ENCODE measurements around the gene GPSM3. TPM values are rescaled to one million over a fixed set of nuclear protein-coding genes. Genes with fewer than 3 reads are reported as not detected.

Gene GPSM3
- total RNA-seq, 1 experiment from 2014 or later = 11.8 TPM

GRCh38 chr6:32216285-32216684 is 23.8 kb upstream of the GPSM3 start:
- Mint-ChIP-seq H3K27ac (no peak overlapping the region), H3K36me3 (ENCODE audit: insufficient read depth in 1 of 3, low read depth in 3 of 3) (peaks cover 0 to 1% (median 0%) of the 10 kb centered on the region in 3 experiments; a peak in 1 of 7 replicates), H3K4me1 (no peaks in the 10 kb centered on the region), H3K4me3 (peak overlapping the region in 1 of 2 experiments; percentile 46; a peak in 1 of 5 replicates), H3K9me3 (no peaks in the 10 kb centered on the region; a peak in 1 of 5 replicates), H3K27me3 (ENCODE audit: low read depth) (peaks cover 9% of the 10 kb centered on the region)
- Histone ChIP-seq H3K9me3 (ENCODE audit: control insufficient read depth, low read depth, low read length) (no peaks in the 10 kb centered on the region), H3K4me1 (ENCODE audit: insufficient read depth, low read length) (no peaks in the 10 kb centered on the region), H3K56ac (ENCODE audit: insufficient read length, low read depth, low read length) (no peak overlapping the region), H2AK5ac (ENCODE audit: insufficient read length, low read length) (no peak overlapping the region), H4K8ac (replicated peaks; ENCODE audit: insufficient read length, low read depth, low read length) (no peak overlapping the region), H3K23ac (ENCODE audit: insufficient read length, low read depth, low read length) (no peak overlapping the region), H3K18ac (ENCODE audit: insufficient read length, low read depth, low read length) (no peak overlapping the region), H3T11ph (ENCODE audit: low read length) (no peak overlapping the region), H3K9ac (ENCODE audit: extremely low read depth, insufficient read length, low read length) (no peak overlapping the region), H4K5ac (ENCODE audit: insufficient read length, low read depth, low read length) (no peak overlapping the region), H3K14ac (ENCODE audit: insufficient read depth, low read length) (no peak overlapping the region), H3K4me2 (ENCODE audit: insufficient read depth, insufficient read length, low read length) (no peak overlapping the region), H2BK20ac (ENCODE audit: low read depth, low read length, poor library complexity, severe bottlenecking) (no peak overlapping the region), H3K23me2 (ENCODE audit: insufficient read length, low read depth, low read length, poor library complexity, severe bottlenecking) (peaks cover 3% of the 10 kb centered on the region), H3K27me3 (ENCODE audit: insufficient read depth, low read length) (no peaks in the 10 kb centered on the region), H2AFZ (ENCODE audit: low read length) (no peak overlapping the region), H3K79me1 (ENCODE audit: insufficient read depth, low read depth, low read length, poor library complexity, severe bottlenecking) (no peaks in the 10 kb centered on the region), H3K79me2 (ENCODE audit: insufficient read depth, low read length) (no peaks in the 10 kb centered on the region), H4K20me1 (ENCODE audit: control insufficient read depth, insufficient read depth, insufficient read length) (no peaks in the 10 kb centered on the region), H2BK5ac (ENCODE audit: insufficient read length, low read length) (no peak overlapping the region), H3K4ac (ENCODE audit: low read depth, low read length) (no peak overlapping the region), H4K91ac (ENCODE audit: insufficient read length, low read depth, low read length) (no peak overlapping the region), H2BK120ac (ENCODE audit: low read depth, low read length, poor library complexity, severe bottlenecking) (no peak overlapping the region), H2BK12ac (ENCODE audit: insufficient read length, low read depth, low read length) (no peak overlapping the region), H2BK15ac (ENCODE audit: low read depth, low read length) (no peak overlapping the region), H3K27ac (ENCODE audit: insufficient read length, low read depth, low read length) (no peak overlapping the region)
- WGBS (ENCODE audit: extremely low coverage, insufficient read length, low lambda C conversion rate) = no CpG with 5 or more reads among the region's 10 CpGs
- no peak for TF ChIP-seq CTCF (conservative IDR thresholded peaks at IDR 0.05)
- no peak for DNase-seq

Data from H9 (cell line).